GM18873 (cell line): ENCODE data around the gene PVALEF.

ENCODE experiments used
- ATAC-seq: cut with Tn5 transposase; IDR thresholded peaks from one replicate; pipeline ENCODE4 v1.9.1; 2021; ENCODE audit warnings: mild to moderate bottlenecking, moderate library complexity, moderate number of reproducible peaks; ENCODE audit not compliant: unreplicated experiment, low FRiP score

PVALEF gene

GRCh38 chr17:81179861-81180260, 14.6 kb downstream of the PVALEF start:
- ATAC-seq = no peak

GRCh38 chr17:81180836-81181810, 15.8 kb downstream of the PVALEF start:
- no peak for ATAC-seq

- ATAC-seq = no peak
Observed at GRCh38 chr17:81181811-81182185, 16.5 kb downstream of the PVALEF start.

GRCh38 chr17:81182596-81182995, 17.3 kb downstream of the PVALEF start:
- no peak for ATAC-seq

GRCh38 chr17:81183316-81183715, 18.0 kb downstream of the PVALEF start:
- no peak for ATAC-seq

- ATAC-seq = no peak
Observed at GRCh38 chr17:81183807-81184206, 18.5 kb downstream of the PVALEF start.

GRCh38 chr17:81184555-81184954, 19.2 kb downstream of the PVALEF start:
- ATAC-seq = no peak

GRCh38 chr17:81186203-81186602, 20.9 kb downstream of the PVALEF start:
- no peak for ATAC-seq

GRCh38 chr17:81187120-81187519, 21.8 kb downstream of the PVALEF start:
- ATAC-seq = no peak

- no peak for ATAC-seq
Observed at GRCh38 chr17:81187586-81188490, 22.5 kb downstream of the PVALEF start.

GRCh38 chr17:81188491-81188840, 23.2 kb downstream of the PVALEF start:
- ATAC-seq = no peak

- ATAC-seq = no peak
Observed at GRCh38 chr17:81189016-81189415, 23.7 kb downstream of the PVALEF start.

- no peak for ATAC-seq
Observed at GRCh38 chr17:81189670-81190530, 24.6 kb downstream of the PVALEF start.

GRCh38 chr17:81190591-81190990, 25.3 kb downstream of the PVALEF start:
- ATAC-seq = no peak

- no peak for ATAC-seq
Observed at GRCh38 chr17:81191116-81191515, 25.8 kb downstream of the PVALEF start.

GRCh38 chr17:81191646-81192045, 26.3 kb downstream of the PVALEF start:
- no peak for ATAC-seq

- ATAC-seq = no peak
Observed at GRCh38 chr17:81192386-81193050, 27.2 kb downstream of the PVALEF start.

- no peak for ATAC-seq
Observed at GRCh38 chr17:81193051-81193410, 27.7 kb downstream of the PVALEF start.

- ATAC-seq = no peak
Observed at GRCh38 chr17:81193470-81194224, 28.3 kb downstream of the PVALEF start.
